ENCODE results near the gene GJA5.

The GJA5 gene

DNA sequence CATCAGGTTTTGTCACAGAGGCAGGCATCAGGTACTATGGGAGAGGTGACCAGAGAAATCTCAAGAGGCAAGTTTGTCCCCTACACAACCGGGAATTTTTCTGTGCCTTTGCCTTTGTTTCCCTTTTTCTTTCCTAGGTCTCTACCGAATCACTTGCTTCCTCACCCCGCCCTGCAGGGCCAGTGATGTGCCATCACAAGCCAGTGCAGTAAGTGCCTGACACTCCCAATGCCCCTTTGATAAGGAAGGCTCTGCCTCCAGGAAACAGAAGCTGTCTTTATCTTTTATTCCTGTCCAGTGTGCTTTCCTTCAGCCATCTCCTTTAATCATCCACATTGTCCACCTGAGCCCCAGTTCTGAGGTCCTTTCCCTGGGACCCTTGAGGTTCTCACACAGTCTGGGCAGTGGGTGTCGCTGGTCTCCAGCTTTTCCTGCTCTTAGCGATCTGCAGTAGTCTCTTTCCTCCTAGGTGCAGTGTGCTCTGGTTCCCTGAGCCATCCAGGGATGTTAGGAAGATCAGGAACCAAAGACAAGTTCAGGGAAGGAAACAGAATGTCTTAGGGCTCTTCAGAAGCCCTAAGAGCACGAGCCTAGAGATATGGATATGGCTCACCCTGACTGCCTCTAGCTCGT, 36.6 kb downstream of the GJA5 start:
- DNase-seq, result no peak

DNA sequence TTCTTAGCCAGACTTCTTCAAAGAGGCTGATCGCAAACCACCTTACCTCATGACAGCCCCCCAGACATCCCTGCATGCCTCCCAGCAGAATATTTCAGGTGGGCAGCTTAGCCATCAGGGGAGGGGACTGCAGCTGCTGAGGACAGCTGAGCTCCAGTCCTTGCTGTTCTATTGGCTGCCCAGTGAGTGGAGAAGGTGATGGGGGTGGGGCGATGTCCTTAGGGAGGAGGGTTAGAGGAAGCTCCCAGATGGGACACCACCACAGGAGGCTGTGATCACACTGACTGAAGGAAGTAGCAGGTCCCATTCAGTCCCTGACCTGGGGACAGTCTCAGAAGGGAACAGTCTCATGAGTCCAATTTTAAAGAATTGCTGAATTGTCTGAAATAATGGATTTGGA, 38.3 kb downstream of the GJA5 start:
- DNase-seq, result no peak

DNA sequence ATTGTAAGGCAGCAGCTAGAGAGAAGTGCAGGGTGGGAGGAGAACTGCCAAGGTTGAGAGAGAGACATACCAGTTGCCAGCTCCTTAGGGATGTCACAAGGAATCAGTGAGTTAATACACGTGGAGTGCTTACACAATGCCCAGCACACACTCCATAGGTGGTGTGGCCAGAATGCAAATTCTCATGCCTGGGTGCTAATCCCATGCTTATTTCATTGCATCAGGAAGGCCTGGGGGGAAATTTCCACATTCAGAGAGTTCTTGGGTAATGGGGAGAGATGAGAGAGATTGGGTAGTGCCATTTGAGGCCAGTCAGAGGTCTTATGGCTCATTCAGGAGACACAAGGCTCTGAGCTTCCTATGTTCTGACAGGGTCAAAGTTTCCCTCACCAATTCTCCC, 38.7 kb downstream of the GJA5 start:
- DNase-seq, result no peak

DNA sequence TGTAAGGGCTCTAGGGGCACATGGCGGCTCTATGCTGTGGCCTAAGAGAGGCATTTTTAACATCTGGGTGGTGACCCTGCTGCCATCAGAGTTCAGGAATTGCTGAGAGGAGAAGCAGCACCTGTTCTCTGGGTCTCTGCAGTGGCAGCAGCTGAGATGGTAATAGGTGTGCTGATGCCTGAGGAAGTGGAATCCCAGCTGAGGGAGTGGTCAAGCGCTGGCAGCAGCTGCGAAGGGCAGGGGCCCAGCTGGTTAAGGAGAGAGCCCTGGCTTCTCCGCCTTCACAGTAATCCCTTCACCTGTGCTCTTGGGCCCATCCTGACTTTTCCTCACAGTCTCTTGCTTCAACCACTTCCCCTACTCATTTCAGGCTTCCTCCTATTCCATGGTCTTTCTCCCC, 39.8 kb downstream of the GJA5 start:
- DNase-seq, result no peak

DNA sequence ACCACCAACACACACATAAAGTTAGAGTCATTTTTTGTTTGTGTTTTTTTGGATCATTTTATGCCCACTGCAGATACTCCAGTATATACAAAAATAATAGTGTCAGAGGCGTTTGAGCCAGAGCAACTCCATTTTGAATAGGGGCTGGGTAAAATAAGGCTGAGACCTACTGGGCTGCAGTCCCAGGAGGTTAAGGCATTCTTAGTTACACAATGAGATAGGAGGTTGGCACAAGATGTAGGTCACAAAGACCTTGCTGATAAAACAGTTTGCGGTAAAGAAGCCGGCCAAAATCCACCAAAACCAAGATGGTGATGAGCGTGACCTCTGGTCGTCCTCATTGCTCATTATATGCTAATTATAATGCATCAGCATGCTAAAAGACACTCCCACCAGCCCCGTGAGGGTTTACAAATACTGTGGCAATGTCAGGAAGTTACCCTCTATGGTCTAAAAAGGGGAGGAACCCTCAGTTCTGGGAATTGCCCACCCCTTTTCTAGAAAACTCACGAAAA, 40.6 kb downstream of the GJA5 start:
- DNase-seq, result no peak

DNA sequence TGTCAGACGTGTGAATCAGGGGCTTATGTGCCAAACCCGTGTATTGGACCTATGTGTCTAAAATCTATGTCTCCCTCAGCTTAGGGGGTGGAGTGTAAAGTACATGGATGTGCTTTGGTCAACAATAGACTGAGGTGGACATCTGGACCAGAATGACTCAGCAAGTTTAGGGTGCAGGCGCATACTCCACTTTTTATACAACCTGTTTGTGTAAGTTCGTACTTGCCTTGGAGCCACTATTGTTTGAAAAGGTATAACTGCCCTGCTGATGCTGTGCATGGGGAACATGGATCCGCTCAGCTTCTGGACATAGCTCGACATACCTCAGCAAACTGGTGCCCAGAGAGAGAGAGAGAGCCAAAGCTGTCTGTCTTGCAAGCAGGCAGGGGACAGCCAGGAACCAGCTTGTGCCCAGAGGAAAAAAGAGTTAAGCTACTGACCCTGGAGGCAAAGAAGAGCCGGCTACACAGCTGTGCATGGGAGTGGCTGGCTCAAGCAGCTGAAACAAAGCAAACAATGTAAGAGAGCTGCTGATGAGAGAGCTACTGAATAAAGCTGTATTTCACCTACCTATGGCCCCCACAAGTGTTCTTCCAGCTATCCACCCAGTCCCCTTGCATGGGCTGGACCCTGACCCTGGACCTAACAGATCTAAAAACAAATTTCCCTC, 41.2 kb downstream of the GJA5 start:
- DNase-seq, result no peak

DNA sequence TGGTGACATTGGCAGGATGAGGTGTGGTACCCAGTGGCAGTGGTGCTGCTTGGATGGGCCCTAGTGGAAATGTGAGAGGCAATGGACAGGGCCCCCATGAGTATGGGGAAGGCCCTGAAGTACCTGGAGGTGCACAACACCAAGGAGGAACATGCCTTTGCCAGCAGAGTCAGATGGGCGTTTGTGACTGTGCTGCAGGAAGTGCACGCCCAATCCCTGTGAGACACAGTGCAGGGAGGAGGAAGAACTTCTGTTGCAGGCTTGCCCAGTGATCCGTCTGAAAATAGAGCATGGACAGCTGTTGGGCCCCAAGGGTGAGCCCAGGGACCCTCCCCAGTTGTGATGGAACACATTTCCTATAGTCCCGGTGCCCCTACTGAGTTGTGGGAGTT, 42.7 kb downstream of the GJA5 start:
- no peak for DNase-seq

DNA sequence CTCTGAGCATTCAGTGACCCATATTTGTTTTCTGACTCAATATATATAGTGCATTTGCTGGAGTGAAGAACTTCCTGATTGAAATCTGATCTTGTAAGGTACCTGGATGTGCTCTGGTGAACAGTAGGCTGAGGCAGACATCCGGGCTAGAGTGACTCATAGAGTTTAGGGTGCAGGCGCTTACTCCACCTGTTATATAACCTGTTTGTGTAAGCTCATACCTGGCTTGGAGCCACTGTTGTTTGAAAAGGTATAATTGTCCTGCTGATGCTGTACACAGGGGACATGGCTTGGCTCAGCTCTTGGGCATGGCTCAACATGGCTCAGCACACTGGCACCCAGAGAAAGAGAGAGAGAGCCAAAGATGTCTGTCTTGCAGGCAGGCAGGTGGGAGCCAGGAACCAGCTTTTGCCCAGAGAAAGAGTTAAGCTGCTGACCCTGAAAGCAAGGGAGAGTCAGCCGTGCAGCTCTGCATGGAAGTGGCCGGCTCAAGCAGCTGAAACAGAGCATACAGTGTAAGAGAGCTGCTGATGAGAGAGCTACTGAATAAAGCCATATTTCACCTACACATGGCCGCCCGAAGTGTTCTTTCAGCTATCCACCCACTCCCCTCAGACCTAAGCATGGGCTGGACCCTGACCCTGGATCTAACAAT, 43.2 kb downstream of the GJA5 start:
- no peak for DNase-seq

DNA sequence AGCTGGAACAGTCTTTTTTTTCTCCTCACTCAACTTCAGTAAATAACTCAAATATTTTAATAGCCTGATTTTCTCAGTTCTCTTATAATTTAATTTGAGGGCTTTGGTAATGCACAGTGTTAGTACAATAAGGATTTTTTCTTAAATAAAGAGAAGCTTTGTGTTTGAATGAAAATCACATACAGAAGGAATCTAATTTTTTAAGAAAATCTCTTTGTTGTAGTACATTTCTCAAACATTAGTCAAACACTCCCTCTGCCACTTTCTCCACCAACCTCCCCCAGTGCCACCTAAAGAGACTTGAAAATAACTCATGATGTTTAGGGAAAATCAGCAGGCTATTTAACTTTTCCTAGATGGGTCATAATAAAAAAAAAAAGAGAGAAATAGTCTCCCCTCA, 47.8 kb downstream of the GJA5 start:
- DNase-seq, result no peak

Data from activated CD4-positive, CD25-positive, alpha-beta regulatory T cell treated with anti-CD3 and anti-CD28 coated beads, Interleukin-2, amount 50 U/mL, for 72 hours (primary cell).